H1 (cell line): Measurements from ENCODE around the gene POLDIP2. TPM values are rescaled to one million over a fixed set of nuclear protein-coding genes. Genes with fewer than 3 reads are reported as not detected.

Experiments used
- CTCF ChIA-PET: fragments of 300-600 bp; sonication (Branson Sonifier 250); formaldehyde crosslinking; loops from one replicate; lab custom pipeline; 2021; ENCODE audit not compliant: partially characterized antibody; lab: Charles Lee
- POLR2A ChIA-PET: fragments of 300-600 bp; sonication (Branson Sonifier 250); formaldehyde crosslinking; loops from one replicate; lab custom pipeline; 2021; ENCODE audit warnings: inconsistent platforms; ENCODE audit not compliant: partially characterized antibody; lab: Charles Lee
- DNase-seq, 2 experiments: peaks; one replicate each; pipeline versions ENCODE4 v3.0.0 to v3.0.0-alpha.2; 2010 to 2022; ENCODE audit warnings: low spot score in 2 of 2, low read depth in 1 of 2, mixed read lengths in 1 of 2
- FAIRE-seq: peaks from 2 replicates; lab custom pipeline; 2011; peaks lifted over from hg19 to GRCh38; lab: Jason Lieb, UNC
- H2AFZ ChIP-seq: 2 replicates; pipeline ENCODE4 v1.8.1; 2012; ENCODE audit warnings: low read length, inconsistent platforms
- H2AK5ac ChIP-seq: 2 replicates; pipeline ENCODE4 v1.6.1; 2013; ENCODE audit warnings: low read depth, low read length
- H2BK120ac ChIP-seq: replicated peaks from 2 replicates; pipeline ENCODE3; 2013; ENCODE audit warnings: low read depth, low read length, inconsistent platforms
- H2BK12ac ChIP-seq: 2 replicates; pipeline ENCODE4 v1.6.1; 2013; ENCODE audit warnings: low read depth, low read length
- H2BK15ac ChIP-seq: 2 replicates; pipeline ENCODE4 v1.6.1; 2013; ENCODE audit warnings: low read length
- H2BK20ac ChIP-seq: 2 replicates; pipeline ENCODE4 v1.6.1; 2013; ENCODE audit warnings: low read length
- H2BK5ac ChIP-seq: 2 replicates; pipeline ENCODE4 v1.6.1; 2013; ENCODE audit warnings: low read depth, low read length
- H3K14ac ChIP-seq: 2 replicates; pipeline ENCODE4 v1.6.1; 2013; ENCODE audit warnings: inconsistent platforms; ENCODE audit not compliant: insufficient read length
- H3K18ac ChIP-seq: 2 replicates; pipeline ENCODE4 v1.6.1; 2013; ENCODE audit warnings: low read length; ENCODE audit errors: extremely low read depth
- H3K23ac ChIP-seq: 2 replicates; pipeline ENCODE4 v1.6.1; 2013; ENCODE audit warnings: inconsistent platforms; ENCODE audit not compliant: insufficient read length
- H3K23me2 ChIP-seq: 2 replicates; pipeline ENCODE4 v1.6.1; 2013; ENCODE audit warnings: low read depth, low read length
- H3K27ac ChIP-seq: 2 replicates; pipeline ENCODE4 v1.6.1; 2011; ENCODE audit warnings: low read depth, low read length, inconsistent platforms
- H3K27me3 ChIP-seq, 4 experiments: replicated peaks in 1 of 4; 1 replicate in 1 of 4; 2 replicates in 3 of 4; pipeline versions ENCODE4 v1.6.1 to v1.8.1; 2011 to 2013; ENCODE audit warnings: low read length in 3 of 4, mild to moderate bottlenecking in 3 of 4, inconsistent platforms in 2 of 4, mixed read lengths in 2 of 4, moderate library complexity in 1 of 4; ENCODE audit not compliant: control insufficient read depth in 3 of 4, insufficient read depth in 3 of 4; ENCODE audit errors: extremely low read depth in 1 of 4
- H3K36me3 ChIP-seq, 4 experiments: 2 replicates each; pipeline versions ENCODE4 v1.6.1 to v1.8.1; 2011 to 2013; ENCODE audit warnings: mild to moderate bottlenecking in 4 of 4, low read length in 3 of 4, moderate library complexity in 2 of 4, control low read depth in 1 of 4, inconsistent platforms in 1 of 4; ENCODE audit not compliant: insufficient read depth in 4 of 4, control insufficient read depth in 2 of 4
- H3K4ac ChIP-seq: replicated peaks from 2 replicates; pipeline ENCODE3; 2013; ENCODE audit warnings: low read length, low read depth, mixed read lengths, inconsistent platforms; ENCODE audit not compliant: insufficient read length
- H3K4me1 ChIP-seq, 4 experiments: replicated peaks in 1 of 4; 1 replicate in 1 of 4; 2 replicates in 3 of 4; pipeline versions ENCODE4 v1.6.1 to v1.8.1; 2011 to 2013; ENCODE audit warnings: low read length in 3 of 4, inconsistent platforms in 2 of 4, mixed read lengths in 1 of 4; ENCODE audit not compliant: insufficient read depth in 4 of 4, control insufficient read depth in 3 of 4
- H3K4me2 ChIP-seq, 2 experiments: 2 replicates each; pipeline versions ENCODE4 v1.6.1 to v1.8.1; 2011 to 2013; ENCODE audit warnings: low read depth in 2 of 2, low read length in 2 of 2, control low read depth in 1 of 2, inconsistent platforms in 1 of 2, mild to moderate bottlenecking in 1 of 2; ENCODE audit not compliant: insufficient read depth in 1 of 2
- H3K4me3 ChIP-seq, 4 experiments: fragments of 200-600, 300-600 bp in 1 of 4; sonication (generic), shearing (Covaris generic), sonication (Bioruptor Twin) in 1 of 4; 2 replicates each; pipeline versions ENCODE4 v1.5.1 to v1.8.1; 2011 to 2016; ENCODE audit warnings: low read length in 4 of 4, low read depth in 3 of 4, control low read depth in 2 of 4, inconsistent platforms in 2 of 4, mild to moderate bottlenecking in 2 of 4, mixed read lengths in 1 of 4, moderate library complexity in 1 of 4; ENCODE audit not compliant: insufficient read depth in 2 of 4; ENCODE audit errors: extremely low read depth in 1 of 4
- H3K56ac ChIP-seq: replicated peaks from 2 replicates; pipeline ENCODE3; 2013; ENCODE audit warnings: low read depth, mild to moderate bottlenecking, mixed read lengths, low read length, inconsistent platforms; ENCODE audit not compliant: insufficient read length
- H3K79me1 ChIP-seq: 2 replicates; pipeline ENCODE4 v1.6.1; 2013; ENCODE audit warnings: low read depth, low read length, control low read depth
- H3K79me2 ChIP-seq, 2 experiments: 2 replicates each; pipeline versions ENCODE4 v1.6.1 to v1.8.1; 2012 to 2013; ENCODE audit warnings: low read length in 2 of 2, mild to moderate bottlenecking in 2 of 2, inconsistent platforms in 1 of 2; ENCODE audit not compliant: insufficient read depth in 2 of 2, control insufficient read depth in 1 of 2
- H3K9ac ChIP-seq, 4 experiments: replicated peaks in 1 of 4; 1 replicate in 1 of 4; 2 replicates in 3 of 4; pipeline versions ENCODE4 v1.6.1 to v1.8.1; 2011 to 2013; ENCODE audit warnings: low read depth in 3 of 4, low read length in 3 of 4, control low read depth in 2 of 4, mild to moderate bottlenecking in 2 of 4, moderate library complexity in 2 of 4, inconsistent platforms in 1 of 4; ENCODE audit errors: extremely low read depth in 1 of 4
- H3K9me3 ChIP-seq, 2 experiments: 2 replicates each; pipeline versions ENCODE4 v1.6.1 to v1.8.1; 2012 to 2013; ENCODE audit warnings: mild to moderate bottlenecking in 2 of 2, moderate library complexity in 2 of 2, control low read depth in 1 of 2, inconsistent platforms in 1 of 2, low read depth in 1 of 2, low read length in 1 of 2, mixed read lengths in 1 of 2; ENCODE audit not compliant: insufficient read depth in 2 of 2
- H4K20me1 ChIP-seq, 2 experiments: replicated peaks in 1 of 2; 2 replicates each; pipeline versions ENCODE3 to v1.8.1; 2011 to 2013; ENCODE audit warnings: inconsistent platforms in 2 of 2, low read length in 2 of 2, mild to moderate bottlenecking in 1 of 2; ENCODE audit not compliant: insufficient read depth in 2 of 2, control insufficient read depth in 1 of 2
- H4K5ac ChIP-seq: 2 replicates; pipeline ENCODE4 v1.6.1; 2013; ENCODE audit warnings: low read length, low read depth, mixed read lengths, inconsistent platforms; ENCODE audit not compliant: insufficient read length
- H4K8ac ChIP-seq: 2 replicates; pipeline ENCODE4 v1.8.0; 2013; ENCODE audit warnings: mild to moderate bottlenecking, moderate library complexity, low read length, inconsistent platforms; ENCODE audit not compliant: insufficient read depth; ENCODE audit errors: extremely low read depth
- H4K91ac ChIP-seq: replicated peaks from 2 replicates; pipeline ENCODE3; 2013; ENCODE audit warnings: low read length, mixed read lengths, inconsistent platforms; ENCODE audit not compliant: insufficient read length
- KDM1A ChIP-seq: fragments of 200-600, 300-600 bp; sonication (generic); IDR thresholded peaks from 2 replicates; pipeline ENCODE4 v1.7.1; 2016; ENCODE audit warnings: mild to moderate bottlenecking, low read length, borderline replicate concordance
- WGBS, 2 experiments: shearing (Covaris generic) in 1 of 2; methylation state at CpG; one replicate each; pipeline versions ENCODE4 v1.1.6 to v1.1.7; 2013 to 2015; ENCODE audit warnings: low lambda C conversion rate in 2 of 2, mixed read lengths in 2 of 2, inconsistent platforms in 1 of 2, low coverage in 1 of 2, missing lambda C conversion rate in 1 of 2; ENCODE audit not compliant: insufficient replicate concordance in 2 of 2, insufficient coverage in 1 of 2, insufficient read length in 1 of 2; ENCODE audit errors: extremely low coverage in 1 of 2, missing lambda C conversion rate in 1 of 2; 5-methylcytosine and 5-hydroxymethylcytosine counted together
- polyA plus RNA-seq, 7 experiments: library from polyadenylated mRNA; depleted of rRNA in 3 of 7; stranded (reverse) in 5 of 7; unstranded in 2 of 7; fragments of >200 nt in 5 of 7; fragments of 200-250 nt in 2 of 7; gene quantifications; 1 replicate in 5 of 7; 2 replicates in 1 of 7; 4 replicates in 1 of 7; pipeline versions ENCODE4 v1.2.1 to v1.2.3, GENCODE V29; 2011 to 2013; ENCODE audit warnings: missing spikeins in 2 of 7, mixed read lengths in 2 of 7
- total RNA-seq: library from RNA; stranded (reverse); fragmentation: NEBNext Ultra II Directional; extraction: Animal tissue kit (Norgen Biotek cat#: 25700); gene quantifications from 2 replicates; pipeline ENCODE4 v1.2.1, GENCODE V29; 2021

Gene POLDIP2
- total and polyA plus RNA-seq, 2 of the 8 experiments (the other 6 are each of a cell fraction or from before 2014, with no cell fraction given) = 74.0 to 76.1 TPM

DNA sequence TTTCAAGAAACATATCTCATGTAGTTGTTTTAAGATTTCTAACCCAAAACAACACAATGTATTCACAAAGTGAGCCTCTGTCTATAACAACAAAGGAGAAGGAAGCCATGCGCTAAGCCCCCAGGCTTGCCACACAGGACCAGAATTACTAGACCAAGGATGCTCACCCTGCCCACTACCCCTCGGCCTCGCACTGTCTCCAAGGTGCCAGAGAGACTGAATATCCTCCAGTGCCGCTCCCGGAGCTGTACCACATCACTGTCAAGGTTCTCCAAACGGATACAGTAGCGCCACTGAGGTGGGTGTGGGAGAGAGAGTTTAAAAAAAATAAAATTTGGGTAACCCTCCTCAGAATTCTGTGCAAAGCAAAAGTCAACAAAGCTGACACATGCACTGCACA, 7.1 kb downstream of the POLDIP2 start:
- Histone ChIP-seq H2AFZ (no peak overlapping the region), H3K27me3 (no peaks in the 10 kb centered on the region), H4K8ac (no peak overlapping the region), H2BK120ac (no peak overlapping the region), H3K9me3 (no peaks in the 10 kb centered on the region), H3K4ac (no peak overlapping the region), H4K5ac (no peak overlapping the region), H3K23me2 (no peaks in the 10 kb centered on the region), H2AK5ac (no peak overlapping the region), H3K36me3 (peaks cover 31 to 68% (median 54%) of the 10 kb centered on the region in 4 experiments), H3K56ac (no peak overlapping the region), H3K9ac (no peak overlapping the region), H2BK20ac (no peak overlapping the region), H3K79me2 (no peaks in the 10 kb centered on the region), H3K23ac (no peak overlapping the region), H3K18ac (no peak overlapping the region), H3K79me1 (no peaks in the 10 kb centered on the region), H2BK12ac (no peak overlapping the region), H3K4me3 (no peak overlapping the region), H2BK15ac (no peak overlapping the region), H4K91ac (no peak overlapping the region), H4K20me1 (peaks cover 8 to 12% of the 10 kb centered on the region in 2 experiments), H3K27ac (no peak overlapping the region), H3K14ac (no peak overlapping the region), H2BK5ac (no peak overlapping the region), H3K4me2 (no peak overlapping the region), H3K4me1 (peaks cover 0 to 4% (median 0%) of the 10 kb centered on the region in 4 experiments; a peak in 3 of 7 replicates)
- DNase-seq (no peak), FAIRE-seq (no peak)
- WGBS, 2 experiments = 93% methylated on average over 7 of the region's 7 CpGs; no CpG with 5 or more reads in 1 of the 2 experiments
- CTCF ChIA-PET = interaction anchor here (0.6 to 1.3 kb wide), 2 partner anchors 36 to 197 kb away, joined by 3 read pairs; no protein-coding TSS in a partner anchor
- POLR2A ChIA-PET = interaction anchor here (1.4 to 9.7 kb wide), 3 partner anchors 6 to 20 kb away, joined by 3 to 92 read pairs (median 4); partner anchors contain the start of genes POLDIP2, TNFAIP1 and VTN
- TF ChIP-seq KDM1A = no peak
